Stimulated activated CD4-positive, alpha-beta T cell treated with anti-CD3 and anti-CD28 coated beads, Interleukin-2, amount 100 ng/mL, for 48 hours (primary cell): ENCODE data around the gene MED12L.

Experiments used
- DNase-seq, 2 donors: peaks; one replicate each; pipeline ENCODE4 v3.0.0-alpha.2; 2020

MED12L gene

DNA sequence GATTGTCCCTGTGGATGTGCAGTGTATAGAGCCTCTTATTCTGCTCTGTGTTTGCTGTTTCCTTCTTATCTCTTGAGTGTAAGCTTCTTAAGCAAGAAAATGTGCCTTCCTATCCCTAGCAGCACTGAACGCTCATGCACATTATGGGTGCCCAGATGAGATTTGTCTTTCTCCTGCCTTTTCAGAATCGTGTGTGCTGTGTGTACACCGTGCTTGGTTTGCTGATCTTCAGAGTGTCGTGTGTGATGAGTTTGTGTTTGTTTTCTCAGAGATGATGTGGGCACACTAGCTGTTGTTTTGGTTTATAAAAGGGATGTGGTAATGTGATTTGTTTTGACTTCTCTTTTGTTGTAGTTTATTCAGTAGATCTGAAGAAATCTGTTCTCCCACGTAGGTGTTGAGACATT lies 97.8 kb downstream of the MED12L start:
- DNase-seq: no peak

DNA sequence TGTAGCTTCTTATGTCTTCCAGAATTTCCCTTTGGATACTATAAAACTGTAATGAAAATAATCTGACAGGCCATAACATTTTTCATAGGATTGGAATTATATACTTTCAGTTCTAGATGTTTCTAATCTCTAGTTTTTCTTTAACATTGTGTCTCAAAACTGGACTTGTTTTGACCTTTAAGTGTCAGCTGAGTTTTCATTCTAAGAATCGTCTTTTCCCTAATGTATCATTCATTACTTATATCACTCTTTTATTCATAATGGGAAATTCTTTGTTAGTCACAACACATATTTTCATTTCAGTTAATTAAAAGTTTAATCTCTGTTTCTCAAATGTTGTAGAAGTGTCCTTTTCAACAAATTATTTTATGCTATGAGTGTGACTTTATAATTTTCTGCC lies 105.6 kb downstream of the MED12L start:
- DNase-seq: no peak

DNA sequence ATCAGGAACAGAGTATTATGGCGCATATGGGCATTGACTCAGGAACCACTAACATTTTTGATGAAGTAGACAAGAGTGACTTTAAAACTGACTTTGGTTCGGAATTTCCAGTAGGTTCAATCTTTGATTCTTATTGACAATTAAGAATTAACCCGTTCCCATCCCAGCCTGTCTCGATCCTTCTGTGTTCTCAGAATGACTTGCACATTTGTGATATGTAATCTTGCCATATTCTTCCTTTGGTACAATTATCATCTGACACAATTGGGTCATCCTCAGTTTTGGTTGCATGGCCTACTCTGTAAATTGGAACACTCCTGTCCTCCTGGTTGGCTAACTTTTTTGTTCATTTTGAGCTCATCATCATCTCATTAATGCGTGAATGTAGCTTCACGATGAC lies 107.1 kb downstream of the MED12L start:
- no peak for DNase-seq

GRCh38 chr3:151195826-151196225 lies 110.4 kb downstream of the MED12L start:
- DNase-seq: no peak

- DNase-seq: no peak
Observed at GRCh38 chr3:151196434-151196833, 111.0 kb downstream of the MED12L start.

GRCh38 chr3:151197228-151197627 lies 111.8 kb downstream of the MED12L start:
- DNase-seq: no peak

GRCh38 chr3:151197981-151198767 lies 112.7 kb downstream of the MED12L start:
- DNase-seq: no peak

DNA sequence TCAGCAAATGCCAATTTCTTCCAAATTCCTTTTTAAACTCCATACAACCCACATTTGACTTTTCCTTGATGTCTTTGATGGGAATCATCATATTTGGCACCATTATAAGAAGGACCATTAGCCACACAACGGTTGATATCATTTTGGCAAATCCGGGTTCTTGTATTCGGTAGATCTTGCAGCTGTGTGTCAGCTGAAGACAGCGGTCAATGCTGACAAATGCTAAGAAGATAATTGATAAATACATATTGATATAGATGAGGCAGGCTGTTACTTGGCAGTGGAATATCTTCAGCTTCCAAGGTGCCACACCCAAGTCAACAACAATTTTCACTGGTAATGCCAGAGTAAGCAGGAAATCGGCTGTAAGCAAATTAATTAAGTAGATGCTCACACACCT lies 113.4 kb downstream of the MED12L start:
- no peak for DNase-seq

DNA sequence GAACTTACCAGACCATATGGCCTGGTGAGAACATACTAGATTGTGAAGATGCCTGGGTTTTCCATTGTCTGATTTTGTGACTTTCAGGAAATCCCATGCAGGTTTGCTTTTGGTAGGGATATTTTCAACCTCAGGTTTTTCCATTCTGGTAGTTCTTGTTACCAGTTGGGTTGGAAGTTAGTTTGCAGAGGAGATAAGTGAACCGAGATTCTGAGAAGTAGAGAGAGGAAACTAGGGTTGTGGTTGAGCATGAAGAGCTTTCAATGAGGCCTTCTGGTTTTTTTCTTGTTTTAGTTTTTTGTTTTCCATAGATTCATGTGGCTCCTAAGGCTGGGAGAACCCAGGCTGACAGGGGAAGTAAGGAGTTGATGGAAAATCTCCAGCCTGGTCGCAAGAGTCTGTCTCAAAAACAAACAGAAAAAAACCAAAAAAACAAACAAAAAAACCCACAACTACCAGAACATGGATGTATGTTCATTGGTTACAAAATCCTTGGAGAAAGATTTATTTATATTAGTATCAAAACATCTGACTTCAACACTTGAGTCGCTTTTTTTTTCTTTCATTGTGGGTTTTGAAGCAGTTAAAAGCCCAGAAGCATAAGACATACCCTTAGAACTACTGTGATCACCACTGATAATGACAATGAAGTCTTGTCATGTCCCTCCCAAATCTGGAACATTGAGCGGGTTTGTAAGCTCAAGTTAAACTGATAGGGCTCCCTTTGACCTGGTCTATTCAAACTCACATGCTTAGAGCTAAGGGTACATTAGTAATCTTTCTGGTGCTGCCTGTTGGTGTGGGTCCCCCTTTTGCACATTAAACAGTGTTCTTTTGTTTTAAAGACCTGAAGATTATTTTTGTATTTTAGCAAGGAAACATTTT lies 114.3 kb downstream of the MED12L start:
- no peak for DNase-seq

GRCh38 chr3:151200586-151200985 lies 115.1 kb downstream of the MED12L start:
- no peak for DNase-seq

- no peak for DNase-seq
Observed at GRCh38 chr3:151201051-151201730, 115.7 kb downstream of the MED12L start.

GRCh38 chr3:151203051-151203420 lies 117.6 kb downstream of the MED12L start, which contains the start of gene GPR171:
Gene GPR171 (minus strand): TSS chr3:151203216. CDS start chr3:151199386, 3,830 bp downstream.
- DNase-seq: peak in 1 of 2 donors; percentile 45

- DNase-seq: no peak
Observed at GRCh38 chr3:151204530-151205402, 119.3 kb downstream of the MED12L start.

DNA sequence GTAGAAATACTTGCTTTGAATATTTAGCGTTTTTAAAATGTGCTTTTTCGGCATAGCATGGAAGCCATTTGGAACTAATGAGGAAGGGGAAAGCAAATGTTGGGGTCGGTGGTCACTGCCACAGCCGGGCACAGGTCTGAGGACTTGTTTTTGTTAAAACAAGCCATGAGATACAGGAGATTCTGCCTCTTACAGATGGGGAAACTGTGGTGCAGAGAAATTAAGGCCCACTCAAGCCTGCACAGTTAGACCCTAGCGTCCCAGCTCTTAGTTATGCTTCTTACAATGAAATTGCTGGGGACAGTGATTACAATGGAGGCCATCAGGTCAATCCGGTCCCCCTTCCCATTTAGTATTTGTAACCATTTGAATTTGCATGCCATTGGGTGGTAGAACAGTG lies 120.0 kb downstream of the MED12L start:
- no peak for DNase-seq

DNA sequence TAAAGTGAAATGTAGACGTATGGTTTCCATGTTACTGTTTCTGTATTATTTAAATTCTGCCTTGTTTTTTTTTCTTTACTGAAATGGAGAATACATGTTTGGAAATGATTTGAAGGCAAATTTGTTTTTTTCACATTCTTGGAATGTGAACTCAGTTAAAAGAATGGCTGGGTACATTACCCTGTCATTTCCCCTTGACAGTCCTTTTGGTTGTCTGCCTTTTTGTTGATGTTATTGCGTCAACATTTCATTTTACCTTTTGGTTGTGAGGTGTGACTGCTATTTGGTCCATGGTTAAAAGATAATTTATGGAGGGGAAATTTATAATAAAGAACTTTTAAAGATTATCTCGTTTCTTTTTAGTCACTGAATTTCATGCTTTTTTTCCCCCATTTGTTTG lies 120.7 kb downstream of the MED12L start:
- no peak for DNase-seq

- no peak for DNase-seq
Observed at GRCh38 chr3:151209654-151210053, 124.2 kb downstream of the MED12L start.

GRCh38 chr3:151210676-151211381 lies 125.4 kb downstream of the MED12L start:
- DNase-seq: no peak

DNA sequence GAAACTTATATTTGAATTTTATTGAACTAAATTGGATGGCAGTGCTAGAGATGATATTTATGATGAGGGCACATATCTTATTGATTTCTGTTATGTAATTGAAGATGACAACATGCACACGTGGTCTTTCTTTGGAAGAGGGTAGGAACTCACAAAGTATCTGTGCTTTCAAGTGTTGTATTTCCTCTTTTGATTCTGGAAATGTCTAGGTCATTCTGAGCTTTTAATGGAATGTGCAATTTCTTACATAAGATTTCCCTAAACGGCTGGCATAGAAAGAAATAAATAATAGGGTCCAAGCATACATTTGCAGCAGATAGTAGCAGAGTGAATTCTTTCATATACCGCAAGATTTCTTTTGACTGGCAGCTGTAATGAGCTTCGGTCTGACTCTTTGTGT lies 127.7 kb downstream of the MED12L start:
- no peak for DNase-seq

DNA sequence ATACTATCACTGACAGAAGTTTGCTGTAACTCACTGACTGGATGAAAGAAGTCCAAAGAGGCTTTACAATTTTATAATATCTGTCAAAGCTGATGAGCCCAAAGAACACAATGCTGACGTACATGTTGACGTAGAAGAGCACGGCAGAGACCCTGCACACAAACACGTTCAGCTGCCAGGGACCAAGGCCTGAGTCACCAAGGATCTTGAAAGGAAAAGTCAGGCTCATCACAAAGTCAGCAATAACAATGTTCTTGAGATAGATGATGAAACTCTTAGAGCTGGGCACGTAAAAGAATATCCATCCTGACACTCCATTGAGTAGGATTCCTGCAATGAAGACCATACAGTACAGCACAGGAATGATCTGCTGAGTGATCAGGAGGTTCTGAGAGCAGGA lies 128.4 kb downstream of the MED12L start:
- DNase-seq: no peak

DNA sequence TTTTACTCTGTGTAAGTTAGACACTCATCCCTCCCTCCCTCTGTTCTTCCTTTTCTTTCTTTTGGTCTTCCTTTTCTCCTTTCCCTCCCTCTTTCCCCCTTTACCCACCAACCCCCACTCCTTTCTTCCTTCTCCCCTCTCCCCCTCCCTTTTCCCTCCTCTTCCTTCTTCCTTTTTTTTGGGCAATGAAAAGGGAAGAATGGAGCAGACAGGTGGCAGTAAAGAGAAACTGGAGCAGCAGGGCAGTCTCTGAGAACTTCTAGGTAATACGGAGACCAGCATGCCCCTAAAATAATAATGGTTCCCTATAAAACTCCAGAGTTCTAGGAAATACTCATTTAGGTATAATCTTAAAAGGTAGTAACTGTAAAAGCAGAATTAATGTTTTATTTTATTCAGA lies 129.0 kb downstream of the MED12L start:
- DNase-seq: no peak
